Measurements from ENCODE around the gene ADPRS. TPM values are rescaled to one million over a fixed set of nuclear protein-coding genes. Genes with fewer than 3 reads are reported as not detected.

ADPRS gene
- total and polyA plus RNA-seq, 9 of the 15 experiments (the other 6 are each of a cell fraction or from before 2014, with no cell fraction given) = 5.9 to 40.0 (median 27.4) TPM

DNA sequence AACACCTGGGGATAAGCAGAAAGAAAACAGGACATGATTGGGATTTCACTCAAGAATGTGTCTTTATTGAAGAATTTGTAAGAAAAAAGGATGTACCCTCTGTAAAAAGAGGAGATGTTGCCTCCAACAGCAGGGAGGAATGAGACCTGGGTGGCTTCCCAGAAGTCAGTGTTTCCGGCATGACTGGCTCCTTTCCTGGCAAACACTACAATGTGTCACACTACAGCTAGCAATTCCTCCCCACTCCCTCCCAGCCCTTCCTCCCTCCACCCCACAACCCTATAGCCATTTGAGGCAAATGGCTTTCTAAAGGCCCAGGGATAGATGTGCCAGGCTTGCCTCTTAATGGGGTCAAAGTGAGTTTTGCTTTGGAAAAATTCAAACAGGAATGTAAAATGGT lies 47.8 kb downstream of the ADPRS start:
- H4K20me1 ChIP-seq (replicated peaks; ENCODE audit: control insufficient read depth, insufficient read depth, low read length) = peaks cover 11% of the 10 kb centered on the region; the same call in 1 of the 2 replicates
- intact Hi-C loops (cut with micrococcal nuclease) = no loop called here
- FAIRE-seq = no peak

More for the DNA sequence above, 47.8 kb downstream of the ADPRS start:
- ATAC-seq (no peak), DNase-seq (ENCODE audit: extremely low read depth in 1 of 4, low spot score in 3 of 4) (no peak)
- no TSS peak for BruUV-seq (replicated peaks)
- TF ChIP-seq, protein P1, sequence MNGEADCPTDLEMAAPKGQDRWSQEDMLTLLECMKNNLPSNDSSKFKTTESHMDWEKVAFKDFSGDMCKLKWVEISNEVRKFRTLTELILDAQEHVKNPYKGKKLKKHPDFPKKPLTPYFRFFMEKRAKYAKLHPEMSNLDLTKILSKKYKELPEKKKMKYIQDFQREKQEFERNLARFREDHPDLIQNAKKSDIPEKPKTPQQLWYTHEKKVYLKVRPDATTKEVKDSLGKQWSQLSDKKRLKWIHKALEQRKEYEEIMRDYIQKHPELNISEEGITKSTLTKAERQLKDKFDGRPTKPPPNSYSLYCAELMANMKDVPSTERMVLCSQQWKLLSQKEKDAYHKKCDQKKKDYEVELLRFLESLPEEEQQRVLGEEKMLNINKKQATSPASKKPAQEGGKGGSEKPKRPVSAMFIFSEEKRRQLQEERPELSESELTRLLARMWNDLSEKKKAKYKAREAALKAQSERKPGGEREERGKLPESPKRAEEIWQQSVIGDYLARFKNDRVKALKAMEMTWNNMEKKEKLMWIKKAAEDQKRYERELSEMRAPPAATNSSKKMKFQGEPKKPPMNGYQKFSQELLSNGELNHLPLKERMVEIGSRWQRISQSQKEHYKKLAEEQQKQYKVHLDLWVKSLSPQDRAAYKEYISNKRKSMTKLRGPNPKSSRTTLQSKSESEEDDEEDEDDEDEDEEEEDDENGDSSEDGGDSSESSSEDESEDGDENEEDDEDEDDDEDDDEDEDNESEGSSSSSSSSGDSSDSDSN (IDR thresholded peaks at IDR 0.05; ENCODE audit: borderline replicate concordance in 1 of 2, low read depth in 2 of 2, low read length in 2 of 2) = no peak
- TF ChIP-seq, protein P2, sequence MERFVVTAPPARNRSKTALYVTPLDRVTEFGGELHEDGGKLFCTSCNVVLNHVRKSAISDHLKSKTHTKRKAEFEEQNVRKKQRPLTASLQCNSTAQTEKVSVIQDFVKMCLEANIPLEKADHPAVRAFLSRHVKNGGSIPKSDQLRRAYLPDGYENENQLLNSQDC (CRISPR knock-in tag; IDR thresholded peaks at IDR 0.05) = no peak
- no peak for TF ChIP-seq ZKSCAN8 (CRISPR knock-in tag; IDR thresholded peaks at IDR 0.05)
- no peak for TF ChIP-seq RB1 (IDR thresholded peaks at IDR 0.05; ENCODE audit: low read depth)
- TF ChIP-seq CREM (IDR thresholded peaks at IDR 0.05; ENCODE audit: low read depth) = no peak
- Histone ChIP-seq H3K27ac (ENCODE audit: extremely low read depth, low read depth, low read length) (no peak overlapping the region), H3K9me3 (replicated peaks; ENCODE audit: control insufficient read depth, insufficient read depth, low read depth, low read length) (no peaks in the 10 kb centered on the region), H2AFZ (ENCODE audit: low read depth, low read length) (no peak overlapping the region), H3K27me3 (ENCODE audit: control insufficient read depth in 2 of 2, insufficient read depth in 2 of 2, low read length in 2 of 2) (no peaks in the 10 kb centered on the region), H3K36me3 (ENCODE audit: control insufficient read depth, insufficient read depth, low read length) (peaks cover 48% of the 10 kb centered on the region), H3K4me1 (replicated peaks in 1 of 2; ENCODE audit: control insufficient read depth in 2 of 2, insufficient read depth in 2 of 2, low read length in 2 of 2) (peaks cover 5 to 6% of the 10 kb centered on the region in 2 experiments; a peak in 3 of 5 replicates), H3K9me1 (ENCODE audit: control insufficient read depth, insufficient read depth, low read length) (peaks cover 4% of the 10 kb centered on the region), H3K4me2 (ENCODE audit: insufficient read depth, low read length) (no peak overlapping the region), H3K79me2 (ENCODE audit: control insufficient read depth, insufficient read depth, low read length) (peaks cover 9% of the 10 kb centered on the region; the same call in 2 of the 3 replicates), H3K9ac (ENCODE audit: insufficient read depth in 1 of 2, low read depth in 2 of 2, low read length in 2 of 2) (no peak overlapping the region), H3K4me3 (no peak overlapping the region)
- in situ Hi-C loops (cut with MboI) = no loop called here
- POLR2A ChIA-PET = interaction anchor here (1.2 kb wide), 1 partner anchor 9 kb away, joined by 4 read pairs; no protein-coding TSS in a partner anchor
- WGBS (ENCODE audit: insufficient coverage, low coverage, missing lambda C conversion rate) = 100% methylated on average over 1 of the region's 1 CpG
- CTCF ChIA-PET (ENCODE audit: low intra/inter-chr PET ratio) = interaction anchor here (0.6 to 5.8 kb wide), 2 partner anchors 36 to 61 kb away, joined by 3 to 116 read pairs; no protein-coding TSS in a partner anchor
